Measurements from ENCODE around the gene CALCB. TPM values are rescaled to one million over a fixed set of nuclear protein-coding genes. Genes with fewer than 3 reads are reported as not detected.
A peak's percentile ranks its signal among the peaks of the same experiment; 100 is the strongest.

Gene CALCB
- total and polyA plus RNA-seq, 2 of the 4 experiments (the other 2 are of a cell fraction) = not detected

DNA sequence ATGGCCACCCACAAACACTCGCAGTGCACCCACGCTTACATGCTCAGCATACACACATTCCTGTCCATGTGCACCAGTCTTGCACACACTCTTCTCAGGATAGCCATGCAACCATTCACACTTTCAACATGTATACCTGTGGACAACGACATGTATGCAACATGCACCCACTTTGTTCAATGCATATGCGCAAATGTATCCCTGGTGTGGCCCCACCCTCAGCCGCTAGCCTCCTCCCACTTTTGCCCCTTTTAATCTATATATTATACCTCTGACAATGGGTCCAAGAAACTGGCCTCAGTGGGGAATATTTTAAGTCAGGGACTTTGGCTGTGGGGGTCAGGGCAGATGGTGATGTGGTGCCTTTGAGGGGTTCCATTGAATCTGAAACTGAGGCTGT is 42.3 kb downstream of the CALCB start:
- Histone ChIP-seq H2AFZ (replicated peaks; ENCODE audit: low read length, poor library complexity) (no peak overlapping the region), H3K4me3 (ENCODE audit: insufficient read depth, low read depth, low read length) (no peak overlapping the region), H3K27me3 (ENCODE audit: control insufficient read depth, insufficient read depth, low read length) (no peaks in the 10 kb centered on the region), H3K36me3 (ENCODE audit: control insufficient read depth, insufficient read depth, low read length) (no peaks in the 10 kb centered on the region), H3K14ac (replicated peaks; ENCODE audit: low read depth, low read length) (0 out of 2 replicates have a peak overlapping the region, but pooled peaks have one; percentile 31), H3K4ac (ENCODE audit: low read depth, low read length) (peak overlapping the region; percentile 74; the same call in 1 of the 2 replicates), H4K5ac (ENCODE audit: low read depth, low read length) (no peak overlapping the region), H3K9me3 (ENCODE audit: control insufficient read depth, insufficient read depth, low read length) (no peaks in the 10 kb centered on the region), H4K91ac (ENCODE audit: insufficient read depth, low read depth, low read length) (no peak overlapping the region; the same call in 1 of the 2 replicates), H3K4me2 (ENCODE audit: low read depth, low read length) (no peak overlapping the region), H2BK15ac (ENCODE audit: low read depth, low read length) (0 out of 3 replicates have a peak overlapping the region, but pooled peaks have one; percentile 39), H4K20me1 (ENCODE audit: insufficient read depth, low read length) (no peaks in the 10 kb centered on the region), H3K27ac (ENCODE audit: insufficient read depth, low read length) (no peak overlapping the region), H4K8ac (ENCODE audit: low read depth in 2 of 2, low read length in 2 of 2) (no peak overlapping the region), H3K9me1 (ENCODE audit: insufficient read depth, low read length) (peaks cover 20% of the 10 kb centered on the region), H2BK120ac (ENCODE audit: low read depth, low read length) (peak overlapping the region; percentile 69), H2BK5ac (ENCODE audit: low read depth, low read length, poor library complexity, severe bottlenecking) (no peak overlapping the region), H3K18ac (ENCODE audit: low read depth, low read length) (no peak overlapping the region), H2AK9ac (replicated peaks; ENCODE audit: low read depth, low read length, poor library complexity) (peak overlapping the region; percentile 51), H2BK20ac (ENCODE audit: low read depth, low read length) (no peak overlapping the region), H3K56ac (ENCODE audit: extremely low read depth, insufficient read depth, low read length) (no peak overlapping the region; the same call in 1 of the 2 replicates), H3K79me1 (ENCODE audit: low read depth in 1 of 2, low read length in 2 of 2) (peaks cover 0 to 20% of the 10 kb centered on the region in 2 experiments; a peak in 1 of 4 replicates), H3K23ac (ENCODE audit: low read depth, low read length) (0 out of 2 replicates have a peak overlapping the region, but pooled peaks have one; percentile 15), H3K4me1 (ENCODE audit: control insufficient read depth, insufficient read depth, low read length) (peaks cover 9% of the 10 kb centered on the region), H2AK5ac (ENCODE audit: low read depth, low read length) (peak overlapping the region; percentile 60), H3K9ac (ENCODE audit: low read depth, low read length) (no peak overlapping the region)
- intact Hi-C loops (cut with micrococcal nuclease) = no loop called here
- in situ Hi-C loops (cut with MboI; ENCODE audit: low sequenced_read_pairs) = no loop called here
- BruUV-seq (replicated peaks) = no TSS peak
- ChIA-PET CTCF (no interaction called here), POLR2A (ENCODE audit: unreplicated experiment) (no interaction called here)
- WGBS, 2 experiments (ENCODE audit: extremely low coverage in 2 of 2, insufficient read length in 1 of 2) = 100% methylated on average over 3 of the region's 5 CpGs; no CpG with 5 or more reads in 1 of the 2 experiments
- no peak for DNase-seq
- TF ChIP-seq, protein P1, sequence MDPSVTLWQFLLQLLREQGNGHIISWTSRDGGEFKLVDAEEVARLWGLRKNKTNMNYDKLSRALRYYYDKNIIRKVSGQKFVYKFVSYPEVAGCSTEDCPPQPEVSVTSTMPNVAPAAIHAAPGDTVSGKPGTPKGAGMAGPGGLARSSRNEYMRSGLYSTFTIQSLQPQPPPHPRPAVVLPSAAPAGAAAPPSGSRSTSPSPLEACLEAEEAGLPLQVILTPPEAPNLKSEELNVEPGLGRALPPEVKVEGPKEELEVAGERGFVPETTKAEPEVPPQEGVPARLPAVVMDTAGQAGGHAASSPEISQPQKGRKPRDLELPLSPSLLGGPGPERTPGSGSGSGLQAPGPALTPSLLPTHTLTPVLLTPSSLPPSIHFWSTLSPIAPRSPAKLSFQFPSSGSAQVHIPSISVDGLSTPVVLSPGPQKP (IDR thresholded peaks at IDR 0.05; ENCODE audit: borderline replicate concordance, low read depth, low read length) = no peak
- no peak for TF ChIP-seq RAD21 (IDR thresholded peaks at IDR 0.05; ENCODE audit: low read length)
- no peak for TF ChIP-seq MAZ (IDR thresholded peaks at IDR 0.05; ENCODE audit: borderline replicate concordance, low read depth, low read length)
- TF ChIP-seq CHD1 (IDR thresholded peaks at IDR 0.05; ENCODE audit: low read depth, low read length) = no peak
- no peak for TF ChIP-seq MAFK (IDR thresholded peaks at IDR 0.05; ENCODE audit: low read depth, low read length)
- no peak for TF ChIP-seq POLR2A (IDR thresholded peaks at IDR 0.05; ENCODE audit: low read depth, low read length)
- TF ChIP-seq, protein P2, sequence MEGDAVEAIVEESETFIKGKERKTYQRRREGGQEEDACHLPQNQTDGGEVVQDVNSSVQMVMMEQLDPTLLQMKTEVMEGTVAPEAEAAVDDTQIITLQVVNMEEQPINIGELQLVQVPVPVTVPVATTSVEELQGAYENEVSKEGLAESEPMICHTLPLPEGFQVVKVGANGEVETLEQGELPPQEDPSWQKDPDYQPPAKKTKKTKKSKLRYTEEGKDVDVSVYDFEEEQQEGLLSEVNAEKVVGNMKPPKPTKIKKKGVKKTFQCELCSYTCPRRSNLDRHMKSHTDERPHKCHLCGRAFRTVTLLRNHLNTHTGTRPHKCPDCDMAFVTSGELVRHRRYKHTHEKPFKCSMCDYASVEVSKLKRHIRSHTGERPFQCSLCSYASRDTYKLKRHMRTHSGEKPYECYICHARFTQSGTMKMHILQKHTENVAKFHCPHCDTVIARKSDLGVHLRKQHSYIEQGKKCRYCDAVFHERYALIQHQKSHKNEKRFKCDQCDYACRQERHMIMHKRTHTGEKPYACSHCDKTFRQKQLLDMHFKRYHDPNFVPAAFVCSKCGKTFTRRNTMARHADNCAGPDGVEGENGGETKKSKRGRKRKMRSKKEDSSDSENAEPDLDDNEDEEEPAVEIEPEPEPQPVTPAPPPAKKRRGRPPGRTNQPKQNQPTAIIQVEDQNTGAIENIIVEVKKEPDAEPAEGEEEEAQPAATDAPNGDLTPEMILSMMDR (conservative IDR thresholded peaks at IDR 0.05; ENCODE audit: low read depth, low read length) = no peak
- no peak for TF ChIP-seq RCOR1 (IDR thresholded peaks at IDR 0.05; ENCODE audit: insufficient replicate concordance, low read length)
- TF ChIP-seq FOS (IDR thresholded peaks at IDR 0.05; ENCODE audit: low read depth, low read length) = no peak
- TF ChIP-seq CEBPB (IDR thresholded peaks at IDR 0.05; ENCODE audit: low read depth, low read length) = no peak
- TF ChIP-seq BHLHE40 (IDR thresholded peaks at IDR 0.05; ENCODE audit: low read depth, low read length) = no peak
- TF ChIP-seq, protein P3, sequence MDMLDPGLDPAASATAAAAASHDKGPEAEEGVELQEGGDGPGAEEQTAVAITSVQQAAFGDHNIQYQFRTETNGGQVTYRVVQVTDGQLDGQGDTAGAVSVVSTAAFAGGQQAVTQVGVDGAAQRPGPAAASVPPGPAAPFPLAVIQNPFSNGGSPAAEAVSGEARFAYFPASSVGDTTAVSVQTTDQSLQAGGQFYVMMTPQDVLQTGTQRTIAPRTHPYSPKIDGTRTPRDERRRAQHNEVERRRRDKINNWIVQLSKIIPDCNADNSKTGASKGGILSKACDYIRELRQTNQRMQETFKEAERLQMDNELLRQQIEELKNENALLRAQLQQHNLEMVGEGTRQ (IDR thresholded peaks at IDR 0.05; ENCODE audit: low read depth, low read length) = no peak
- TF ChIP-seq SMC3 (IDR thresholded peaks at IDR 0.05; ENCODE audit: low read depth, low read length) = no peak
- no peak for TF ChIP-seq RFX5 (IDR thresholded peaks at IDR 0.05; ENCODE audit: low read depth, low read length)
- no peak for TF ChIP-seq NFE2L2 (IDR thresholded peaks at IDR 0.05; ENCODE audit: low read depth, low read length)
- no peak for ATAC-seq (ENCODE audit: low read depth)
- dilution Hi-C loops (cut with HindIII; ENCODE audit: low sequenced_read_pairs, unreplicated experiment) = no loop called here
